OCI-LY7 (cell line): ENCODE results near the gene POSTN. TPM values are rescaled to one million over a fixed set of nuclear protein-coding genes. Genes with fewer than 3 reads are reported as not detected.

Experiments used
- BruUV-seq: library from RNA; stranded (reverse); fragments of 400-500 nt; replicated peaks from 2 replicates; lab custom pipeline; 2021; lab: Mats Ljungman, UMichigan
- CTCF ChIA-PET: fragments of 300-600 bp; sonication (Branson Sonifier 250); formaldehyde crosslinking; loops from one replicate; lab custom pipeline; 2022; ENCODE audit warnings: antibody characterized with exemption; ENCODE audit not compliant: unreplicated experiment; lab: Charles Lee
- POLR2A ChIA-PET: fragments of 300-600 bp; sonication (Branson Sonifier 250); formaldehyde crosslinking; loops from one replicate; lab custom pipeline; 2022; ENCODE audit warnings: antibody characterized with exemption; lab: Charles Lee
- DNase-seq: peaks from one replicate; pipeline ENCODE4 v3.0.0-alpha.2; 2015; ENCODE audit warnings: low spot score
- H2AFZ ChIP-seq: fragments of 200-600 bp; sonication (generic), shearing (Covaris generic); 2 replicates; pipeline ENCODE4 v1.6.1; 2014; ENCODE audit warnings: mild to moderate bottlenecking, antibody characterized with exemption, low read length, moderate library complexity
- H3K27ac ChIP-seq: fragments of 200-600 bp; sonication (generic); 2 replicates; pipeline ENCODE4 v1.5.1; 2014; ENCODE audit warnings: mixed run types, low read depth, mild to moderate bottlenecking, moderate library complexity, low read length, inconsistent platforms; ENCODE audit not compliant: poor library complexity, severe bottlenecking
- H3K36me3 ChIP-seq: fragments of 200-600 bp; sonication (generic); 2 replicates; pipeline ENCODE4 v1.6.1; 2014; ENCODE audit warnings: mild to moderate bottlenecking, antibody characterized with exemption, low read length, moderate library complexity, mixed read lengths; ENCODE audit not compliant: insufficient read depth
- H3K4me1 ChIP-seq: fragments of 200-600 bp; sonication (generic); 2 replicates; pipeline ENCODE4 v1.5.1; 2014; ENCODE audit warnings: mild to moderate bottlenecking, low read length; ENCODE audit not compliant: insufficient read depth, poor library complexity, severe bottlenecking
- H3K4me2 ChIP-seq: fragments of 200-600 bp; sonication (generic); 2 replicates; pipeline ENCODE4 v1.6.1; 2014; ENCODE audit warnings: mild to moderate bottlenecking, low read length
- H3K4me3 ChIP-seq: fragments of 200-600 bp; sonication (generic); 2 replicates; pipeline ENCODE4 v1.5.1; 2014; ENCODE audit warnings: mild to moderate bottlenecking, low read depth, low read length; ENCODE audit not compliant: poor library complexity, severe bottlenecking
- H3K79me2 ChIP-seq: fragments of 200-600 bp; sonication (generic); 2 replicates; pipeline ENCODE4 v1.6.1; 2016; ENCODE audit warnings: low read depth, mild to moderate bottlenecking, low read length, moderate library complexity, mixed read lengths; ENCODE audit not compliant: insufficient read depth
- H3K9me2 ChIP-seq: fragments of 200-600 bp; sonication (generic); 2 replicates; pipeline ENCODE4 v1.6.1; 2016; ENCODE audit warnings: mild to moderate bottlenecking, low read length, mixed read lengths; ENCODE audit not compliant: insufficient read depth
- H3K9me3 ChIP-seq: fragments of 200-600 bp; sonication (generic); 2 replicates; pipeline ENCODE4 v1.6.1; 2014; ENCODE audit warnings: mild to moderate bottlenecking, mixed run types, low read length, mixed read lengths
- H4K20me1 ChIP-seq: fragments of 200-600 bp; sonication (generic); 2 replicates; pipeline ENCODE4 v1.6.1; 2014; ENCODE audit warnings: mild to moderate bottlenecking, antibody characterized with exemption, low read length, moderate library complexity, mixed read lengths; ENCODE audit not compliant: insufficient read depth
- CTCF ChIP-seq: fragments of 200-600 bp; sonication (generic); conservative IDR thresholded peaks from 2 replicates; pipeline ENCODE4 v1.5.1; 2014; ENCODE audit warnings: mild to moderate bottlenecking, antibody characterized with exemption, low read length, moderate library complexity, mixed read lengths
- EZH2phosphoT487 ChIP-seq: fragments of 200-600 bp; sonication (generic); IDR thresholded peaks from 2 replicates; pipeline ENCODE4 v1.6.1; 2018; ENCODE audit warnings: low read depth, borderline replicate concordance, mild to moderate bottlenecking, mixed run types, antibody characterized with exemption, low read length, moderate library complexity, mixed read lengths
- intact Hi-C: fragments of 100-400 bp; cut with micrococcal nuclease; formaldehyde crosslinking; loops from one replicate; pipeline ENCODE4 v1.10.0; 2022; ENCODE audit not compliant: unreplicated experiment
- total RNA-seq, 2 experiments: library from RNA; depleted of rRNA in 1 of 2; stranded (reverse); fragments of >200 nt in 1 of 2; shearing (Covaris generic) in 1 of 2; gene quantifications; 2 replicates each; pipeline ENCODE4 v1.2.3, GENCODE V29; 2014 to 2022

Gene POSTN
- total RNA-seq, 2 experiments from 2014 or later: not detected

- TF ChIP-seq CTCF (no peak), EZH2phosphoT487 (no peak)
- intact Hi-C loops: no loop called here
- H3K9me2 ChIP-seq: no peaks in the 10 kb centered on the region
- H3K36me3 ChIP-seq: no peaks in the 10 kb centered on the region
- no peaks in the 10 kb centered on the region for H3K79me2 ChIP-seq
- H2AFZ ChIP-seq: no peak overlapping the region
- no peak overlapping the region for H3K4me2 ChIP-seq
- ChIA-PET CTCF (no interaction called here), POLR2A (no interaction called here)
- H3K27ac ChIP-seq: no peak overlapping the region
- no peak overlapping the region for H3K4me3 ChIP-seq
- no peak for DNase-seq
- no peaks in the 10 kb centered on the region for H4K20me1 ChIP-seq
- H3K4me1 ChIP-seq: no peaks in the 10 kb centered on the region
- BruUV-seq: no TSS peak
- no peaks in the 10 kb centered on the region for H3K9me3 ChIP-seq
Measured at GRCh38 chr13:37534181-37534580, 64.4 kb downstream of the POSTN start.

GRCh38 chr13:37531049-37531448 lies 67.5 kb downstream of the POSTN start:
- TF ChIP-seq EZH2phosphoT487: no peak
- no peak for TF ChIP-seq CTCF
- intact Hi-C loops: no loop called here
- no peak overlapping the region for H2AFZ ChIP-seq
- no TSS peak for BruUV-seq
- ChIA-PET POLR2A (no interaction called here), CTCF (no interaction called here)
- H3K36me3 ChIP-seq: no peaks in the 10 kb centered on the region
- no peak overlapping the region for H3K4me3 ChIP-seq
- H3K4me2 ChIP-seq: no peak overlapping the region
- no peaks in the 10 kb centered on the region for H4K20me1 ChIP-seq
- no peak for DNase-seq
- H3K9me3 ChIP-seq: no peaks in the 10 kb centered on the region
- H3K9me2 ChIP-seq: no peaks in the 10 kb centered on the region
- H3K4me1 ChIP-seq: no peaks in the 10 kb centered on the region
- no peaks in the 10 kb centered on the region for H3K79me2 ChIP-seq
- no peak overlapping the region for H3K27ac ChIP-seq

GRCh38 chr13:37529751-37530385 lies 68.7 kb downstream of the POSTN start:
- no peak for DNase-seq
- intact Hi-C loops: no loop called here
- H3K4me1 ChIP-seq: no peaks in the 10 kb centered on the region
- no peak overlapping the region for H3K4me2 ChIP-seq
- no peaks in the 10 kb centered on the region for H3K79me2 ChIP-seq
- H3K9me2 ChIP-seq: no peaks in the 10 kb centered on the region
- H3K4me3 ChIP-seq: no peak overlapping the region
- H3K36me3 ChIP-seq: no peaks in the 10 kb centered on the region
- POLR2A ChIA-PET: interaction anchor here (1.1 kb wide), 1 partner anchor 8 kb away, joined by 3 read pairs; no protein-coding TSS in a partner anchor
- no TSS peak for BruUV-seq
- no peaks in the 10 kb centered on the region for H4K20me1 ChIP-seq
- TF ChIP-seq CTCF (no peak), EZH2phosphoT487 (no peak)
- no peak overlapping the region for H3K27ac ChIP-seq
- H3K9me3 ChIP-seq: no peaks in the 10 kb centered on the region
- H2AFZ ChIP-seq: no peak overlapping the region
- CTCF ChIA-PET: interaction anchor here (0.6 kb wide), 1 partner anchor 1057 kb away, joined by 3 read pairs; no protein-coding TSS in a partner anchor
